ENCODE data around the gene NTNG1. TPM values are rescaled to one million over a fixed set of nuclear protein-coding genes. Genes with fewer than 3 reads are reported as not detected.

NTNG1 gene
- total and polyA plus RNA-seq, 2 of the 4 experiments (the other 2 are of a cell fraction) = 1.2 to 2.3 TPM

- BruUV-seq (replicated peaks) = no TSS peak
- CTCF ChIA-PET = no interaction called here
These were observed 111.0 kb downstream of the NTNG1 start for GRCh38 chr1:107251839-107252238.

More at GRCh38 chr1:107251839-107252238, 111.0 kb downstream of the NTNG1 start:
- no peak overlapping the region for H3K18ac ChIP-seq (ENCODE audit: low read depth, low read length)
- in situ Hi-C loops (cut with MboI; ENCODE audit: low sequenced_read_pairs) (no loop called here), dilution Hi-C loops (cut with HindIII; ENCODE audit: low sequenced_read_pairs, unreplicated experiment) (no loop called here), intact Hi-C loops (cut with micrococcal nuclease) (no loop called here)
- no peaks in the 10 kb centered on the region for H4K20me1 ChIP-seq (ENCODE audit: insufficient read depth, low read length)
- H2AK9ac ChIP-seq (replicated peaks; ENCODE audit: low read depth, low read length, poor library complexity) = no peak overlapping the region
- no peak overlapping the region for H2BK5ac ChIP-seq (ENCODE audit: low read depth, low read length, poor library complexity, severe bottlenecking)
- H3K9ac ChIP-seq (ENCODE audit: low read depth, low read length) = no peak overlapping the region
- no peak overlapping the region for H2BK15ac ChIP-seq (ENCODE audit: low read depth, low read length)
- H2BK120ac ChIP-seq (ENCODE audit: low read depth, low read length) = no peak overlapping the region
- H3K4ac ChIP-seq (ENCODE audit: low read depth, low read length) = no peak overlapping the region
- H4K91ac ChIP-seq (ENCODE audit: insufficient read depth, low read depth, low read length) = no peak overlapping the region
- no peaks in the 10 kb centered on the region for H3K79me1 ChIP-seq (ENCODE audit: low read depth in 1 of 2, low read length in 2 of 2)
- ATAC-seq (ENCODE audit: low read depth) = no peak
- no CpG with 5 or more reads among the region's 2 CpGs for WGBS, 2 experiments (ENCODE audit: extremely low coverage in 2 of 2, insufficient read length in 1 of 2)
- no peak overlapping the region for H3K56ac ChIP-seq (ENCODE audit: extremely low read depth, insufficient read depth, low read length)
- no peak overlapping the region for H3K14ac ChIP-seq (replicated peaks; ENCODE audit: low read depth, low read length)
- no peaks in the 10 kb centered on the region for H3K27me3 ChIP-seq (ENCODE audit: control insufficient read depth, insufficient read depth, low read length)
- H3K4me2 ChIP-seq (ENCODE audit: low read depth, low read length) = no peak overlapping the region
- no peak overlapping the region for H2AFZ ChIP-seq (replicated peaks; ENCODE audit: low read length, poor library complexity)
- H3K4me3 ChIP-seq (ENCODE audit: insufficient read depth, low read depth, low read length) = no peak overlapping the region
- no peak for TF ChIP-seq POLR2A (IDR thresholded peaks at IDR 0.05; ENCODE audit: low read depth, low read length)
- H2BK20ac ChIP-seq (ENCODE audit: low read depth, low read length) = no peak overlapping the region
- no peaks in the 10 kb centered on the region for H3K9me1 ChIP-seq (ENCODE audit: insufficient read depth, low read length)
- H4K5ac ChIP-seq (ENCODE audit: low read depth, low read length) = no peak overlapping the region
- H3K23ac ChIP-seq (ENCODE audit: low read depth, low read length) = no peak overlapping the region
- DNase-seq = no peak
- H3K36me3 ChIP-seq (ENCODE audit: control insufficient read depth, insufficient read depth, low read length) = no peaks in the 10 kb centered on the region
- no peak overlapping the region for H2AK5ac ChIP-seq (ENCODE audit: low read depth, low read length)
- POLR2A ChIA-PET (ENCODE audit: unreplicated experiment) = no interaction called here
- no peak overlapping the region for H3K27ac ChIP-seq (ENCODE audit: insufficient read depth, low read length)
- H4K8ac ChIP-seq (ENCODE audit: low read depth in 2 of 2, low read length in 2 of 2) = no peak overlapping the region
- H3K4me1 ChIP-seq (ENCODE audit: control insufficient read depth, insufficient read depth, low read length) = no peaks in the 10 kb centered on the region
- H3K9me3 ChIP-seq (ENCODE audit: control insufficient read depth, insufficient read depth, low read length) = no peaks in the 10 kb centered on the region

Data from IMR-90 (cell line).